ENCODE results near the gene BRIP1. TPM values are rescaled to one million over a fixed set of nuclear protein-coding genes. Genes with fewer than 3 reads are reported as not detected.

The BRIP1 gene
- total RNA-seq, 1 donor from 2014 or later, result 5.2 TPM

Other genes starting within 250 kb of the BRIP1 start
- 10.1 and 13.3 TPM in 2 replicates for gene INTS2, start 64.5 kb upstream of the BRIP1 start, total RNA-seq
- gene MED13, start 201.8 kb upstream of the BRIP1 start, total RNA-seq, result 33.8 and 34.4 TPM in 2 replicates